ENCODE measurements around the gene METTL21A. TPM values are rescaled to one million over a fixed set of nuclear protein-coding genes. Genes with fewer than 3 reads are reported as not detected.

The METTL21A gene
- 17.0 and 32.8 TPM in 2 replicates for total RNA-seq (2011; cell fraction: chromatin; rRNA removed; ENCODE audit: low replicate concordance)
- total RNA-seq (2011; cell fraction: nucleolus; rRNA removed) = 11.8 and 14.9 TPM in 2 replicates
- total RNA-seq (2011; cell fraction: nucleoplasm; rRNA removed) = 22.3 and 41.6 TPM in 2 replicates
- 40.4 and 44.3 TPM in 2 replicates for total RNA-seq (2014; rRNA removed)
- 37.4 and 43.3 TPM in 2 replicates for total RNA-seq (2014; rRNA removed; fragmentation: Illumina TruSeq; extraction: Trizol)
- total RNA-seq (2015; rRNA removed; fragmentation: Illumina TruSeq; extraction: Trizol) = 38.9 and 44.7 TPM in 2 replicates
- 24.9 and 28.3 TPM in 2 replicates for total RNA-seq (2021)
- 28.6 and 39.0 TPM in 2 replicates for polyA plus RNA-seq (2011; rRNA removed)
- polyA plus RNA-seq (2011; cell fraction: cytosol; rRNA removed) = 27.0 and 29.4 TPM in 2 replicates
- 12.6 and 13.0 TPM in 2 replicates for polyA plus RNA-seq (2011; cell fraction: nucleus; rRNA removed)
- polyA plus RNA-seq (2012) = 30.8 and 32.2 TPM in 2 replicates
- polyA plus RNA-seq (2014; fragmentation: Illumina TruSeq; extraction: Trizol) = 30.7 and 34.7 TPM in 2 replicates
- polyA plus RNA-seq (2014; fragmentation: Nextera tagmentation; extraction: Ambion mirVana) = 1 to 10 TPM; 9.1 to 9.9 TPM
- polyA plus RNA-seq (2014; rRNA removed) = 46.5 and 55.6 TPM in 2 replicates
- polyA minus RNA-seq (2011; rRNA and poly(A)+ RNA removed) = 20.9 and 23.4 TPM in 2 replicates
- 14.1 TPM in 2 replicates for polyA minus RNA-seq (2011; cell fraction: cytosol; rRNA and poly(A)+ RNA removed)
- 7.4 and 12.0 TPM in 2 replicates for polyA minus RNA-seq (2011; cell fraction: nucleus; rRNA and poly(A)+ RNA removed)
- Bru-seq, nascent RNA = percentile 62 among the genes with signal in this experiment
- BruChase-seq, experiment 1, labeled RNA remaining after a 2-hour chase = percentile 58 among the genes with signal in this experiment
- BruChase-seq, experiment 2, labeled RNA remaining after a 6-hour chase = percentile 58 among the genes with signal in this experiment
- long read RNA-seq, experiment 1, full-length matches to known transcripts = 58 of 99 reads
- long read RNA-seq, experiment 1, partial matches to known transcripts = 12 of 99 reads
- long read RNA-seq, experiment 1, other reads (novel, unspliced or antisense) = 29 of 99 reads
- long read RNA-seq, experiment 2, full-length matches to known transcripts = 22 of 34 reads
- long read RNA-seq, experiment 2, partial matches to known transcripts = 2 of 34 reads
- long read RNA-seq, experiment 2, other reads (novel, unspliced or antisense) = 10 of 34 reads
- long read RNA-seq, experiment 3, full-length matches to known transcripts = 28 of 33 reads
- long read RNA-seq, experiment 3, partial matches to known transcripts = 0 of 33 reads
- long read RNA-seq, experiment 3, other reads (novel, unspliced or antisense) = 5 of 33 reads

DNA sequence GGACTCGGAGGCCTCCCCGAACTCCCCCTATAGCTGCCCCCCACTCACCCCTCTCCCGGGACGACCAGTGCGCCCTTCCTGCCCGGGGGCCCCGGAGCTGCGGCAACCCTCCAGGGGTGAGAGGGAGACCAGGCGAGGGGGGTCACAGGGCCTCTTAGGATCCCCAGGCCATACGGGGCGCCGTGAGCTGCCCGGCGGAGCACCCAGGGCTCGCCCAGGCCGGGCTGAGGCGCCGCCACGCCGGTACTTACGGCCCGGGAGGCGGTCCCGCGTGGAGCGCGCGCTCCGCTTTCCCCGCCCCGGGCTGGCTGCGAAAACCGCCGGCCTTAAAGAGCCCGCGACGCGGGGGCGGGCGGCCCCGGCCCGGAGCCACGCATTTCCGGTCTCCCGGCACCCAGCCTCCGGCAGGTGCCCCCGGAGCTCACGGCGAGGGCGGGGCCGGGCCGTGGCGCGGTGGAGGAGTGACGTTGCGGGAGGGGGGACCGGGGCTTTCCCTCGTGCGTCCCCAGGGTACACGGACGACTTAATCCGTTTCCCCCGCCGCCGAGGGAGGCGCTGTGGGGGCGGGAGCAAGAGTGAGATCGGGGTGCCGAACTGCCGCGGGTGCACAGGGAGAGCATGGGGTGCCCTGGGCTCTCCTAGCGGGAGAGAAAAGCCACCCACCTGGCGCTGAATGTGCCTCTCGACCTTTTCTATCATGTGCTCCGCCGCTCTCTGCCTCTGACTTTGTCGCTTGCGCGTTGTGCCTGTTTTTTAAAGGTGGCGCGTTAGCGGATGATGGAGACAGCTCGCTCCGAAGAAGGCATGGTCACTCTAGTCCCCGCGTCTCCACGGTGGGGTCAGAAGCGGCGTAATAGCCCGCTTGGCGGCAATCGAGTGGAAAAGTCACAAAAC lies at the start of gene METTL21A:
TSS of gene METTL21A (minus strand) at position 381 of the 894 bp plus-strand sequence. CDS start 1,019 bp downstream, outside the sequence.
- Histone ChIP-seq H3K9ac (ENCODE audit: insufficient read depth in 1 of 2, low read depth in 2 of 2, low read length in 2 of 2) (peak within 1 kb of the TSS; percentile 92 to 98), H3K9me3 (replicated peaks; ENCODE audit: control insufficient read depth, insufficient read depth, low read depth, low read length) (no peaks in the 10 kb centered on the region), H2AFZ (ENCODE audit: low read depth, low read length) (peak within 1 kb of the TSS; percentile 97), H3K4me2 (ENCODE audit: insufficient read depth, low read length) (peak within 1 kb of the TSS; percentile 91), H3K36me3 (ENCODE audit: control insufficient read depth, insufficient read depth, low read length) (peaks cover 31% of the 10 kb centered on the region; the same call in 2 of the 3 replicates), H3K79me2 (ENCODE audit: control insufficient read depth, insufficient read depth, low read length) (peaks cover 18% of the 10 kb centered on the region), H3K4me1 (replicated peaks in 1 of 2; ENCODE audit: control insufficient read depth in 2 of 2, insufficient read depth in 2 of 2, low read length in 2 of 2) (peaks cover 0 to 24% of the 10 kb centered on the region in 2 experiments; a peak in 2 of 5 replicates), H3K9me1 (ENCODE audit: control insufficient read depth, insufficient read depth, low read length) (no peaks in the 10 kb centered on the region), H3K27me3 (ENCODE audit: control insufficient read depth in 2 of 2, insufficient read depth in 2 of 2, low read length in 2 of 2) (no peaks in the 10 kb centered on the region), H3K27ac (ENCODE audit: extremely low read depth, low read depth, low read length) (peak within 1 kb of the TSS; percentile 96), H4K20me1 (replicated peaks; ENCODE audit: control insufficient read depth, insufficient read depth, low read length) (no peaks in the 10 kb centered on the region), H3K4me3 (peak within 1 kb of the TSS; percentile 86)
- 0% methylated on average over 4 of the region's 92 CpGs for WGBS (ENCODE audit: insufficient coverage, low coverage, missing lambda C conversion rate)
- ATAC-seq (peak; percentile 85), DNase-seq (ENCODE audit: extremely low read depth in 1 of 4, low spot score in 3 of 4) (peak; percentile 87 to 94 (median 92)), FAIRE-seq (peak; percentile 79)
- in situ Hi-C loops (cut with MboI) = no loop called here
- ChIA-PET POLR2A (interaction anchor here (0.6 to 1.8 kb wide), 9 partner anchors 12 to 496 kb away, joined by 3 to 5 read pairs (median 4); partner anchors contain the start of genes CCNYL1 and CREB1), CTCF (ENCODE audit: low intra/inter-chr PET ratio) (interaction anchor here (0.6 to 1.2 kb wide), 2 partner anchors 109 to 603 kb away, joined by 3 to 4 read pairs; no protein-coding TSS in a partner anchor)
- TSS peak; percentile 91 for BruUV-seq (replicated peaks)
- intact Hi-C loops (cut with micrococcal nuclease) = loop anchor here (2.0 to 10.0 kb wide), 5 partner anchors 96 to 417 kb away; partner anchors contain the start of gene CREB1
- TF ChIP-seq, protein P1, sequence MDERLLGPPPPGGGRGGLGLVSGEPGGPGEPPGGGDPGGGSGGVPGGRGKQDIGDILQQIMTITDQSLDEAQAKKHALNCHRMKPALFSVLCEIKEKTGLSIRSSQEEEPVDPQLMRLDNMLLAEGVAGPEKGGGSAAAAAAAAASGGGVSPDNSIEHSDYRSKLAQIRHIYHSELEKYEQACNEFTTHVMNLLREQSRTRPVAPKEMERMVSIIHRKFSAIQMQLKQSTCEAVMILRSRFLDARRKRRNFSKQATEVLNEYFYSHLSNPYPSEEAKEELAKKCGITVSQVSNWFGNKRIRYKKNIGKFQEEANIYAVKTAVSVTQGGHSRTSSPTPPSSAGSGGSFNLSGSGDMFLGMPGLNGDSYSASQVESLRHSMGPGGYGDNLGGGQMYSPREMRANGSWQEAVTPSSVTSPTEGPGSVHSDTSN (CRISPR knock-in tag; IDR thresholded peaks at IDR 0.05; ENCODE audit: low read depth) = no peak
- TF ChIP-seq, protein P1 (tag; conservative IDR thresholded peaks at IDR 0.05; ENCODE audit: low read depth) = no peak
- peak; percentile 52 for TF ChIP-seq SAP30 (IDR thresholded peaks at IDR 0.05; ENCODE audit: borderline replicate concordance, insufficient read depth, low read depth, low read length, poor library complexity, severe bottlenecking)
- TF ChIP-seq RBBP5 (IDR thresholded peaks at IDR 0.05; ENCODE audit: borderline replicate concordance, insufficient read depth, low read length, poor library complexity, severe bottlenecking) = no peak
- TF ChIP-seq SP2 (IDR thresholded peaks at IDR 0.05; ENCODE audit: extremely low read depth, low read depth, low read length, poor library complexity, severe bottlenecking) = no peak
- TF ChIP-seq RBM15 (IDR thresholded peaks at IDR 0.05; ENCODE audit: insufficient read depth, low read length) = no peak
- no peak for TF ChIP-seq KLF10 (CRISPR knock-in tag; IDR thresholded peaks at IDR 0.05)
- TF ChIP-seq RFX5 (IDR thresholded peaks at IDR 0.05; ENCODE audit: low read depth, low read length) = no peak
- TF ChIP-seq ZNF232 (CRISPR knock-in tag; IDR thresholded peaks at IDR 0.05) = 0 out of 2 replicates have a peak, but pooled peaks have one; percentile 50
- TF ChIP-seq ZNF140 (CRISPR knock-in tag; IDR thresholded peaks at IDR 0.05) = no peak
- no peak for TF ChIP-seq MAFG (tag; conservative IDR thresholded peaks at IDR 0.05)
- TF ChIP-seq FUS (optimal IDR thresholded peaks at IDR 0.05; ENCODE audit: low read depth, low read length) = no peak

Measured in K562 (cell line).